Hematopoietic multipotent progenitor cell treated with erythropoietin and hydrocortisone succinate and interleukin-3 and kit ligand, for 15 days (in vitro differentiated cells): Measurements from ENCODE around the gene HOXB7.

Experiments
- DNase-seq: peaks from one replicate; pipeline ENCODE4 v3.0.0-alpha.2; 2015; ENCODE audit warnings: low spot score

The HOXB7 gene

DNA sequence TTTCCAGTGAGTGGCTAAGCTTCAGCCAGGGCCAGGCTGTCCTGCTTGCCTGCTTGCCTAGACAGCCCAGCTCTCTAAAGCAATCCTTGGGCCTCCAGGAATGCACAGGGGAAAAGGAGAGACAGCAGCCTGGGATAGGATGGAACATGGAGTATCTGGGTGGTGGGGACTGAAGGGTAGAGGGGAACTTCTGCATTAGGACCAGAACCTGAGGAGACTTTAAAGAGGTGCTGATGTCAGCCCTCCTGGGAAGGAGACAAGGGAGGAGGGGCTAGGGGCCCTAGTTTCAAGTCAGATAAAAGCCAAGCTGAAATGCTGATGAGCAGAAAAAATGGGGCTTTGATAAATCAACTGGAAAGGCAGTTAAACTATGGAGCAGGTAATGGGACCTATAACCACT is 1.8 kb downstream of the HOXB7 start:
- no peak for DNase-seq

DNA sequence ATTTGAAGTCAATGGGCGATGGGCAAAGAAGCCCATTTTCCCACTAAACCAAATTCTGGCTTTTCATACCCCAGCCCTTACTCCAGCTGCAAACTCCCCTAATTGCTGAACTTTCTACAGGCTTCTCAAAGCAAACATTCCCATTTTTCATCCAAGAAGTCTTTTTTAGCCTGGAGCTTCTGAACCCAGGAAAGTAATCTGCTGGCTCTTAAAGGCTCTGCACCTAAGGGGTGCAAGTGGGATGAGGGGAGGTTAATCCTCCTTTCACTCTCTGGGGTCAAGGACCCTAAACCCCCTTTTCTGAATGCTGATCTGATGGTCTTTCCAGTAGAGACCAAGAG is 2.4 kb downstream of the HOXB7 start:
- no peak for DNase-seq

GRCh38 chr17:48606892-48607614 is 3.8 kb downstream of the HOXB7 start:
- DNase-seq = no peak

GRCh38 chr17:48605991-48606891 is 4.6 kb downstream of the HOXB7 start:
- no peak for DNase-seq

DNA sequence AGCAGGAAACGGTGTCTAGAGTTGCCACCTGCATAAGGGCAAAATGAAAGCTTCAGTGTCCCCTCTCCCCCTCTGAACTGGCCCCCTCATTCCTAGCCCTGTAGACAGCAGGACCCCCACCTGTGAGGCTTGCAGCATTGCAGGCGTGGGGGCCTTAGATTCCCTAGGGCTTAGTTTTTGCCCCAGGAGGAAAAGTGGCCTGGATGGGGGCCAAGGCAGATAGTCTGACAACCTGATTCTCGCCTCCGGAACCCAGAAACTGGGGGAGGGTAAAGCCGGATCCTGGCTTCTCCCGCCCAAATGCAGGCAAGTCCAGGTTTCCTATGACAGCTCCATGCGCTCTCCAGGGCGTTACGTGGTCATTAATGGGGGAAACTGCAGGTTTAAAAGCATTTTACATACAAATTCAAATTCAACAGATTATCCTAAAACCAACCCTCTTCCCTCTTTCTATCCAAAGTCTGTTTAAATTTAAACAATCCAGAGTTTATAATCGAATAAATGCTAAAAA is 5.4 kb downstream of the HOXB7 start:
- no peak for DNase-seq

DNA sequence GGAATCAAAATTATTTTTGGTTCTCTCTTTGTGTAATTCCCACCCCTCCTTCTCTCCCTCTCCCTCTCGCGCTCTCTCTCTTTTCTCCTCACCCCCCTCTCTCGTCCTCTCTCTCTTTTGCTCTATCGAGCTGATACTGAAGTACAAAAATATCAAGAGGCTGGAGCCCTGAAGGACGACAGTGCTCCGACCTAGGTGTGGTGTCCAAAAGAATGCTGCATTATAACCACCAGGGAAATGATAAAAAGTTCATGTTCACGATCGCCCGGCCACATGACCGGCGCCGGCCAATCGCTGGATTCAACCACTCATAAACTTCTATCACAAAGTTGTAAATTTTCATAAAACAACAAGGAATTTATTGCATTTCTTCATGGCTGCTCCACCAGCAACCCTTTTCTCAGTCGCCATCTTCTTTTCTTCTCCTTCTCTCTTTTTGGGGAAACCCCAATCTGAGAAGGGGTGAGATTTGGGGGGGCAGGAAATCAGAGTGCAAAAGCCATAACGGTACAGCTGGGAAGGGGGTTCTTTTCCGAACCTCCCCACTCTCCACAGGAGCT is 6.0 kb downstream of the HOXB7 start, which contains the start of gene HOXB6:
TSS of gene HOXB6 (minus strand) at position 217 of the 560 bp plus-strand sequence. CDS start 6,836 bp downstream, outside the sequence.
- DNase-seq = no peak

DNA sequence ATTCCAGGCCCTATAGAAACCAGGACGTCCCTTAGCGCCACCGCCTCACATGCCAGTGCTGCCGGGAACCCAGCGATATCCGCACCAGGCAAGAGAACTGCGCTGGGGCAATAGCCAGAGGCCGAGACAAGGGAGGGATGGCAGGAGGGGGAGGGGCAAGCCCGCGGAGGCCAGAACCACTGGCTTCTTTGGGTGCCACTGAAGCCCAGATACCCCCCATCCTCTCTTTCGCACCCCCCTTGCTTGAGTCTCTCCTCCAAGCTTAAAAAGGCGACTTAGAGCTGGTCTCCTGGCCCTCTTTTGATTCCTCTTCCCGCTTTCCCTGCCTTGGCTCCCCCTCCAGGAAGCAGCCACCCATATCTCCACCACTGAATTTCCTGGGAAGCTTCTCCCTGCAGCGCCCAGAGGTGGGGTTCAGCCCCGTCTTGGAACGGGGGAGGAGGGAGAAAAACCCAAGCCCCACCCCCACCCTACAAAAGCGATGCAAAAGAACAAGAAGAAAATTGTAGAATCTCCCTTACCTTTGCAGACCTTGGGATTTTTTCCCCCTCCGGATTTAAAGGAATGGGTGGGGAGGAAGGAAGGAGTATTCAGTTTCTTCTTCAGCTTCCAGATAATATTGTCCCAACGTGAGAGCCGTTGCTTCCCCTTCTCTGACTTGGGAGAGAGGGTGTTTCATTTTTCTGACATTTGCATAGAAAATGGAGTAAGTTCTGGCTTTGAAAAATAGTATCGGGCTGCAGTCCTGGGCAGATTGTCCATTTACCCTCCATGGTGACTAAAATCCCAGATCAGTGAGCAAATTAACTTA is 6.7 kb downstream of the HOXB7 start:
- DNase-seq = no peak

GRCh38 chr17:48601539-48602425 is 9.0 kb downstream of the HOXB7 start:
- DNase-seq = no peak

- no peak for DNase-seq
Measured at GRCh38 chr17:48601207-48601538, 9.6 kb downstream of the HOXB7 start.

DNA sequence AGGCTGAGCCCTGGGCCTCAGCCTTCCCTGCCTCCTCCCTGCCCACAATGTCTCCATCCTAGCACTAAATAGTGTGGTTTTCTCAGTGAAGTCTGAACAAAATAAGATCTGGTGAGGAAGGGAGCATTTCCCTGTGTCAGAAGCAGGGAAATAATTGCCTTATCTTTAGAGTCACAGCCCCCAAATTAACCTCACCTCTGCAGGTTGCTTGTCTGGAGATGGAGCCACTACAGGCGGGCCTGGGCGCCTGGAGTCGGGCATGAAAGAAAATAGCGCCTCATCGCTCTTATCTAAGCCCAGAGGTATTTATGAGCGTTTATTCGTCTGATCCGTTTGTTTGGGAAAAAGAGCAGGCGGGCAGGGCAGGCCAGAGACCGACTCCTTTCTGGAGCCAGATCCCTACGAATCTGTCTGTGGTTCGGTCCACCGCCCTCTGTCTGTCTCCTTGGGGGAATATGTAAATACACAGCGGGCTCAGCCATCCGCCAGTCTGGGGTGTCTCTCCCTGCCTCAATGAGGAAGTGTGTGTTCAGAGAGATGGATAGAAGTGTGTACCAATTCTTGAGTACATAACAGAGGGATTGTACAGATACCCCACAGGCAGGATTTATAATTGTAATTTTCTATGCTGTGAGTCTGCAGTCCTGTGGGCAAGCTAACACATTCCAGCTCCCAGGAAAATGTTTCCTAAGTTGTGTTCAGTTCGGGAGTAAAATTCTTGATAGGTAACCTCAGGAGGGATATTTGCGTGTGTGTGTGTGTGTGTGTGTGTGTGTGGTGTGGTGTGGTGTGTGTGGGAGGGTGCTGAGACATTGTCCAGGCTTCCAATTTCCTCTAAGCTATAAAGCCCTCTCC is 10.3 kb downstream of the HOXB7 start:
- no peak for DNase-seq

DNA sequence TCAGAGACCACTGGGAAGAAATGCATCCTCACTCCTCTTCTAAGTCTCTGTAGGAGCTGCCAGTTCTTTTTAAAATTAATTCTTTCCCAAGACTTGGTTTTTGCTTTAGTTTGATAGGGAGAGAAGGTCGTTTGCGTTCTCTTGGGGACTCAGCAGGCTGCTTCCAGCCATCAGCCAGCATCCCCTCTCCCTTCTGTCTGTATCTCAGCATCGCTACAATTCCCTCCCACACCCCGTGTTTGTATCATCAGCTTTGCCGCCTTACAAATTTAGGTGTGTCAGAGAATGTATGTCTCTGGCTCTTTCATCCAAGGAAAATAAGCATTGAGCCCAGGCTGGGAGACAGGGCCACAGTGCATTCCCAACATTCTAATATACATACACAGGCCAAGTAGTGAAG is 11.5 kb downstream of the HOXB7 start:
- no peak for DNase-seq

DNA sequence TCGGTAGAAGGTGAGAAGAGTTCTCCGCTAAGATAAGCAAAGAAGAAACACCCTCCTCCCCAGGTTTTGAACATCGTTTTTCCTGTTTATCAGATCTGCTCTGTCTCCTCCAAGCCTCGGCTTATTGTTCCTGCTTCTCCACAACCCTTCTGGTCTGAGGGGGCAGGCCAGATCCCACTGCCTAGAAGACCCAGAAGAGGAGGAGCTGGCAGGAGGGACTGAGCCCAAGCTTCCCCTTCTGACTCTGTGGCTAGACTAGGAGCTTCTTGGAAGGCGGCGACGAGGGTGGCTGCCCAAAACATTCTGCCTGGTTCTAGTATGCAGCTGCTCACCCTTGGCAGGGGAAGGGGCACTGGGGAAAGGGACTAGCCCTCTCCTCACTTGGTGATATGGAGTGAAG is 12.1 kb downstream of the HOXB7 start:
- no peak for DNase-seq

DNA sequence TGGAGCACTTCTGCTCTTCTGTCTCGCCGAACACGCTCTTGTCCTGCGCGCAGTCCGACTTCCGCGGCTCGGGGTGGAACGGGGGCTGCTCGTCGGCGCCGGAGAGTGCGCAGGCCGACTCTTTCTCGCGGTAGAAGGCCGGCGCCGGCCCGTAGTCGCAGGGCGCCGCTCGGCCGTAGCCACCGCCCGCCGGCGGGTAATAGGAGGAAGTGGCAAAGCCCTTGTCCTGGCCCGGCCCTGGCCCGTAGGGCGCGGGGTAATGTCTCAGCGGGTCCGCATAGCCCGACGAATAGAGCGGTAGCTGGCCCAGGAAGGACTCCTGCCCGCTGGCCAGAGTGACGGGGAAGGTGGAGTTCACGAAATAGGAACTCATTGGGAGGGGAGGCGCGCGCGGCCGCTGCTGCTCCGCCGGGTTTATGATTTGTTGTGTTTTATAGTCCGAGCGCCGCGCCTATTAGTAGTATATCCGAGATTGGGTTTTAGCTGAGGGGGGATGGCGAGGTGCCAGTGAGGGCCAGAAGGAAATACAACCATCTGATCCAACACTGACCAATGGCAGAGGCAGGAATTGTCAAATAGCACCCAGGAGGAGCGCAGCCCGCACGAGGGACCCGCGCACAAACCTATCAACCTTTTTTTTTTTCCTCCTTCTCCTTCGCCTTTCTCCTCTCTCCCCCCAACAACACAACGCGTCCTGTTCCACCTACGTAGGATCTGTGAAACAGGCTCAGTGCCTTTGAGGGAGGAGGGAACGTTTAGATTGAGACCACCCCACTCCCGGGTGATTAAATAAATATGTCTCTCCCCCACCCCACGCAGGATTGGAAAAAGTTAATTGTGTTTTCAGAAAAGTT is 12.8 kb downstream of the HOXB7 start:
- DNase-seq = no peak

DNA sequence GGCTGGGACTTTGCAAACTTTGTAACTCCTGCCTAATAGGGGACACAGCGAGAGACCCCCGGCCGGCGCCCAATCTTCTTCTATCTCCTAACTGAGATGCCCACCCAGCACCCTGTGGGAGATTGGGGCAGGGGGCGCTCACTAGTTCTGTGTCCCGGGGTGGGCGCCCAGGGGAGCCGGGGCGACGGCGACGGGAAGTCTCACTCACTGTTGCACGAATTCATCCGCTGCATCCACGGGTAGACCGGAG is 13.4 kb downstream of the HOXB7 start:
- no peak for DNase-seq

DNA sequence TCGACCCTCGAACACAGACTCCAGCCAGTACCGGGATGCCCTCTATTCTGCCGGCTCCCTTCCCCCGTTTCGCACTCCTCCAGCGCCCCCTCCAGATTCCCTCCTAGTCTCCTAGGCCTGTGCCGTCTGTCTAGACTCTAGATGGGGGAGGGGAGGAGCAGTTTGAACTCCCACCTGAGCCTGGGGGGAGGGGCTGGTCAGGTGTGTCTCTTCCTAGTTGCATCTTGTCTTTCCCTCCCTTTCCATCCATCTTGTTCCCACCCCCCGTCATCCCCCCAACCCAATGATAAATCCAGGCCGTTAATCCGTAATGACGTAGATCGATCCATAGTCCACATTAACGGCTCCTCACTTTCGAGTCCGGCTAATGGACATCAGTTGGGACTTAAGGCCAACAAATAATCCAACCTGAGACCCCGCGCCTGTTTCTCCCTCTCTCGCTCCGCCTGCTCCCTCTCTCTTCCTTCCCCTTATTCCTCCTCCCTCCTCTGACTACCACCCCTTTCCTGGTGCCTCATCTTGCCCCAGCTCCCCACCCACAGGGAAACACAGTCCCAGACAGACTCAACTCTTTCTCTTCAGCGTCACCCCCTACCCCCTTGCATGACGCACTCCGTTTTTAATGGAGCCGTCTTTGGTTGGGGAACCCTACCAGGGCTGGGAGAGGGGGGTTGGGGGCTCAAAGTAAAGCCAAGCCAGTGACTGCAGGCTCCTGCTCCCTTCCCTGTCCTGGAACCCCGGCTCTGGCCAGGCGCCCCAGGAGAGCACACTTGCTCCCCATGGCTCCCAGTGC is 13.9 kb downstream of the HOXB7 start:
- DNase-seq = no peak

DNA sequence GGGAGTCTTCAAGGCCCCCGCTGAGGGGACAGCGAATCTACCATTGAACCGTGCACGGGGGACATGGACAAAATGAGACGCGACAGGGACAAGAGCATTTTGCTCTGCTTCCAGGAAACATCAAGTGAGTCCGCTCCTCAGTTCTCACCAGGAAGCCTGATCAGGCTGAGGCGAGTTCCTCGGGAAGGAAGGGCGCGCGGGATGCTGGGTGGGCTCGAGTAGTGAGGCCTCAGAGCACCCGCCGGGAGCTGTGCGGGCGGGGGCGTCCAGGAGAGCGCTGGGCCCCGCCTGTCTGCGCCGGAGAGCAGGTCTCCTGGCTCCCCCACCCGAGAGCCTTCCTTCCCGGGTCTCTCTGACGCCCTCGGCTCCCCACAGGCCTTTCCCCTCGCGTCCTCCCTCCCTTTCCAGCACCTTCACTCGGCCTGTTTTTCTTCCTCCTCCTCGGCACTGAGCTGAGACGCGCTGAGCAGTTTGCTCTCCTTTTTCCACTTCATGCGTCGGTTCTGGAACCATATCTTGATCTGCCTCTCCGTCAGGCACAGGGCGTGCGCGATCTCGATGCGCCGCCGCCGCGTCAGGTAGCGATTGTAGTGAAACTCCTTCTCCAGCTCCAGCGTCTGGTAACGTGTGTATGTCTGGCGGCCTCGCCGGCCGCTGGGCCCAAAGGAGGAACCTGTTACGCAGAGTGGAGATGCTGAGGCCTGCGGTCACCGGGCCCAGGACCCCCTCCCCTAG is 14.7 kb downstream of the HOXB7 start:
- DNase-seq = no peak

- no peak for DNase-seq
Measured at GRCh38 chr17:48595278-48595999, 15.4 kb downstream of the HOXB7 start.
